Measurements from ENCODE around the gene ARHGAP19. TPM values are rescaled to one million over a fixed set of nuclear protein-coding genes. Genes with fewer than 3 reads are reported as not detected.

ARHGAP19 gene
- 11.9 and 20.8 TPM in 2 replicates for total RNA-seq

DNA sequence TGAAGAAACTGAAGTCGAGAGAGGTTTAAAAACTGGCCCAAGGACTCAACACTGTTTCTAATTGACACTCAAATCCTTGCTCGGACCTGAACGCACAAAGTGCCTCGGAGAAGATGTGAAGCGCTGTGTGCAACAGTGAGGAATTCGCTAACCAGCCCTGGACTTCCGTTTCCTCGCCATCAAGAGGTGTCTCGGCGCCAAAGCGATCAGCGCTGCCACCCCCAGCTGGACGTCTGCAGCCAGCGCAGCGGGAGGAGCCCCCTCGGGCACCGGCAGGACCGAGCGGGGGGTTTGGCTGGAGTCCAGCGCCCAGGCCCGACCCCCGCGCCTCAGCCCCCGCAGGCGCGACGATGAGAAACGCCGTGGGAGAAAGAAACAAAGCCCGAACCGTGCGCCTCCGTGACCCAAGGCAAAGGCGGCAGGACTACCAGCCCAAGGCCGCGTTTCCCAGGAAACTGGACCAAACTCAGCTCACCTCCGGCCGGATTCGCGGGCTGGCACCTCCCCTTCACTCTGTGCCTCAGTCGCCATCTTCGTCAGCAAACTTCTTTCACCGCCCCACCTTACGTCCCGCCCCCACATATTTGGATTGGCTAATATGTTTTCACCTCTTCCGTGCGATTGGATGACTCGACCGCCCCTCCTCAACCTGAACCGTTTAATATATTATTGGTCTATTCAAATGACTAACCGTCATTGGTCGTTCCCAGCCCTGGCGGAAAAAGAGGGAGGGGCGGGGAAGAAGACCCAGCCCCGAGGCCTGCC, at the start of gene ARHGAP19:
Gene ARHGAP19, minus strand, starts transcription at position 541 of the 765 bp plus-strand sequence. Its CDS starts 10 bp downstream, at position 531.

GRCh38 chr10:97334370-97335175, 42.1 kb upstream of the ARHGAP19 start, which contains the start of gene FRAT2:
FRAT2 (minus strand) TSS chr10:97334729; CDS start chr10:97334572, 157 bp downstream.

DNA sequence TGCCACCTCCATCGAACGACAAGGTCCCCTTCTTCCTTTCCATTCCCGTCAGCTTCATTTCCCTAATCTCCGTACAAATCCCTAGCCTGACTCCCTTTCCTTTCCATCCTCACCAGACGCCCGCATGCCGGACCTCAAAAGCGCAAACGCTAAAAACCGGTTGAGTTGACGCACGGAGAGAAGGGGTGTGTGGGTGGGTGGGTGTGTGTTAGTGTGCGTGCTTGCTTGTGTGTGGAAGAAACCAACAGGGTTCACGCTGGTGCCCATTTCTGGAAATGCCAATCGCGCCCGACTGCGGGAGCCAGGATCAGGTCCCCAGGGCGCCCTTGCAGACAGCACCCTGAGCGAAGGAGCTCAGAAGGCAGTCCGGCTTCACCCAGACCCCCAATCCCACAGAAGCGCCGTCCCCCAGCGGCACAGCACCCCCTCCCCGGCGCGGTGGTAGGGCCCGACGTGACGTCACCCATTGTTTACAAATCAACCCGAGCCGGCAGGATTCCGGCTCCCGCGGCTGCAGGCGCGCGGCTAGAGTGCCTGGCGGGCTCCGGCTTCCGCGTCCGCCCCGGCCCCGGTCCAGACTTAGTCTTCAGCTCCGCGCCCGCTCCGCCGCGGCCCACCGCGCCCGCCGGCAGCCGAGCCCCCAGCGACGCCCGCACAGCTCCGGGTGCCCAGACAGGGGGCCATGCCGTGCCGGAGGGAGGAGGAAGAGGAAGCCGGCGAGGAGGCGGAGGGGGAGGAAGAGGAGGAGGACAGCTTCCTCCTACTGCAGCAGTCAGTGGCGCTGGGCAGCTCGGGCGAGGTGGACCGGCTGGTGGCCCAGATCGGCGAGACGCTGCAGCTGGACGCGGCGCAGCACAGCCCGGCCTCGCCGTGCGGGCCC, 26.6 kb upstream of the ARHGAP19 start, which contains the start of gene FRAT1:
Gene FRAT1, plus strand, starts transcription at position 500 of the 880 bp plus-strand sequence. Its CDS starts 183 bp downstream, at position 683.

GRCh38 chr10:97185326-97186058, 106.9 kb downstream of the ARHGAP19 start, which contains the start of gene SLIT1:
SLIT1 (minus strand) TSS chr10:97185959; CDS start chr10:97185674, 285 bp downstream.

Other genes with a start within 250 kb of the ARHGAP19 start
- under 0.01 and 0.11 TPM in 2 replicates for gene SLIT1, start 106.7 kb downstream of the ARHGAP19 start, total RNA-seq
- 2.7 and 3.0 TPM in 2 replicates for gene FRAT1, start 26.6 kb upstream of the ARHGAP19 start, total RNA-seq
- gene FRAT2, start 42.1 kb upstream of the ARHGAP19 start, total RNA-seq = 6.0 and 6.6 TPM in 2 replicates
- 17.5 and 29.7 TPM in 2 replicates for gene RRP12, start 108.7 kb upstream of the ARHGAP19 start, total RNA-seq
- gene PGAM1, start 133.6 kb upstream of the ARHGAP19 start, total RNA-seq = 355 and 484 TPM in 2 replicates
- 34.6 and 39.4 TPM in 2 replicates for gene EXOSC1, start 153.4 kb upstream of the ARHGAP19 start, total RNA-seq
- gene ZDHHC16, start 153.5 kb upstream of the ARHGAP19 start, total RNA-seq = 45.0 and 51.1 TPM in 2 replicates
- 89.5 and 106 TPM in 2 replicates for gene MMS19, start 205.8 kb upstream of the ARHGAP19 start, total RNA-seq
- gene UBTD1, start 206.3 kb upstream of the ARHGAP19 start, total RNA-seq = 25.6 and 31.2 TPM in 2 replicates